ENCODE data around the gene MVB12A. TPM values are rescaled to one million over a fixed set of nuclear protein-coding genes. Genes with fewer than 3 reads are reported as not detected.

The MVB12A gene
- total and polyA plus RNA-seq, 2 of the 8 experiments (the other 6 are each of a cell fraction or from before 2014, with no cell fraction given): 37.9 to 76.6 TPM

GRCh38 chr19:17406046-17406886, 13.6 kb upstream of the MVB12A start (continued):
- TF ChIP-seq CTCF (IDR thresholded peaks at IDR 0.05; ENCODE audit: control extremely low read depth in 1 of 3, insufficient read depth in 1 of 3, low read depth in 1 of 3, low read length in 3 of 3) (no peak; a peak in 1 of 4 replicates), YY1 (IDR thresholded peaks at IDR 0.05; ENCODE audit: low read depth, low read length) (no peak), SRF (IDR thresholded peaks at IDR 0.05; ENCODE audit: low read depth, low read length) (no peak), ATF2 (IDR thresholded peaks at IDR 0.05; ENCODE audit: low read length) (no peak), MAX (IDR thresholded peaks at IDR 0.05) (no peak), RNF2 (IDR thresholded peaks at IDR 0.05; ENCODE audit: borderline replicate concordance, low read depth, low read length, missing control alignments, poor library complexity, severe bottlenecking) (no peak), FOSL1 (IDR thresholded peaks at IDR 0.05; ENCODE audit: insufficient read depth, low read depth, low read length) (no peak), USF2 (IDR thresholded peaks at IDR 0.05; ENCODE audit: low read length) (no peak), RAD21 (IDR thresholded peaks at IDR 0.05 in 1 of 2, conservative IDR thresholded peaks at IDR 0.05 in 1 of 2; ENCODE audit: low read depth in 2 of 2, low read length in 2 of 2) (no peak), EZH2 (IDR thresholded peaks at IDR 0.05; ENCODE audit: low read depth, low read length, severe bottlenecking) (no peak), SIX5 (IDR thresholded peaks at IDR 0.05; ENCODE audit: low read depth, low read length) (no peak)
